Astrocyte of the cerebellum (primary cell): ENCODE data around the gene MTHFD1L.

Experiments
- DNase-seq: peaks from one replicate; pipeline ENCODE4 v3.0.0-alpha.2; 2011; ENCODE audit warnings: low read depth
- H3K4me3 ChIP-seq: 2 replicates; pipeline ENCODE4 v1.5.1; 2011; ENCODE audit warnings: mild to moderate bottlenecking, low read depth, low read length, moderate library complexity
- CTCF ChIP-seq: IDR thresholded peaks from 2 replicates; pipeline ENCODE4 v1.5.1; 2012; ENCODE audit warnings: low read length, low read depth, moderate library complexity, mild to moderate bottlenecking; ENCODE audit errors: missing control alignments
- in situ Hi-C: cut with HindIII; loops from 2 replicates; pipeline ENCODE4 v1.10.0; 2017; ENCODE audit warnings: low sequenced_read_pairs

Gene MTHFD1L

GRCh38 chr6:151007076-151007475 is 141.6 kb downstream of the MTHFD1L start:
- H3K4me3 ChIP-seq = no peak overlapping the region
- TF ChIP-seq CTCF = no peak
- DNase-seq = no peak
- in situ Hi-C loops = loop anchor here (25.0 kb wide), 1 partner anchor 120 kb away; no protein-coding TSS in a partner anchor

- no peak overlapping the region for H3K4me3 ChIP-seq
- in situ Hi-C loops = loop anchor here (25.0 kb wide), 1 partner anchor 121 kb away; no protein-coding TSS in a partner anchor
- DNase-seq = no peak
- no peak for TF ChIP-seq CTCF
These were observed 142.4 kb downstream of the MTHFD1L start for GRCh38 chr6:151007922-151008321.

- no peak overlapping the region for H3K4me3 ChIP-seq
- no peak for DNase-seq
- TF ChIP-seq CTCF = no peak
- in situ Hi-C loops = loop anchor here (25.0 kb wide), 1 partner anchor 121 kb away; no protein-coding TSS in a partner anchor
These were observed 142.9 kb downstream of the MTHFD1L start for GRCh38 chr6:151008425-151008824.

GRCh38 chr6:151009576-151009975 is 144.1 kb downstream of the MTHFD1L start:
- in situ Hi-C loops = loop anchor here (25.0 kb wide), 1 partner anchor 122 kb away; no protein-coding TSS in a partner anchor

GRCh38 chr6:151010071-151010470 is 144.6 kb downstream of the MTHFD1L start:
- in situ Hi-C loops = loop anchor here (25.0 kb wide), 1 partner anchor 123 kb away; no protein-coding TSS in a partner anchor
- no peak for DNase-seq
- no peak overlapping the region for H3K4me3 ChIP-seq
- no peak for TF ChIP-seq CTCF

More at GRCh38 chr6:151009576-151009975, 144.1 kb downstream of the MTHFD1L start:
- no peak overlapping the region for H3K4me3 ChIP-seq
- DNase-seq = no peak
- TF ChIP-seq CTCF = no peak

GRCh38 chr6:151012321-151013294 is 147.1 kb downstream of the MTHFD1L start:
- in situ Hi-C loops = loop anchor here (25.0 kb wide), 1 partner anchor 125 kb away; no protein-coding TSS in a partner anchor
- DNase-seq = no peak
- TF ChIP-seq CTCF = no peak
- H3K4me3 ChIP-seq = no peak overlapping the region
